ENCODE data around the gene RGS9. TPM values are rescaled to one million over a fixed set of nuclear protein-coding genes. Genes with fewer than 3 reads are reported as not detected.

The RGS9 gene
- total RNA-seq, 1 donor from 2014 or later: 1.8 TPM

DNA sequence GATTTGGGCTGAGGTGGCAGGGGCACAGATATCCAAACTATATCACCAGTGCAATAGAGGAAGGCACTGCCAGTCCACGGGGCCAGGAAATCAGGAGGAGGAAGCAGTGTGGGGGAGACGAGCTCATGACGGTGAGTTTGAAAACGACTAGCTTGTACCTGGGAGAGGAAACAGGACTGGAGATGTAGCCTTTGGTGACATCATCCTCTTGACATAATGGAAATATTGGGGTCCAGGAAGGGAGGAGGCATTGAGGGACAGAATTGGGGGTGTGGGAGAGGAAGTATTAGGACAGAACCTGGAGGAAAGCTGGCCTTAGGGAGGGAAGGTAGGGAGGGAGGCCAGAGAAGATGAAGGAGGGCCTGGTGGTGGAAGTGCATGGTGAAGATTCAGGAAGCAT lies 109.1 kb downstream of the RGS9 start:
- intact Hi-C loops (cut with micrococcal nuclease): no loop called here
- Mint-ChIP-seq H3K4me1 (ENCODE audit: low read depth) (peaks cover 6% of the 10 kb centered on the region), H3K27ac (no peak overlapping the region), H3K36me3 (ENCODE audit: low read depth) (no peaks in the 10 kb centered on the region), H3K9me3 (no peaks in the 10 kb centered on the region), H3K27me3 (ENCODE audit: insufficient read depth) (peaks cover 31% of the 10 kb centered on the region), H3K4me3 (no peak overlapping the region)
- DNase-seq (ENCODE audit: low spot score): no peak

DNA sequence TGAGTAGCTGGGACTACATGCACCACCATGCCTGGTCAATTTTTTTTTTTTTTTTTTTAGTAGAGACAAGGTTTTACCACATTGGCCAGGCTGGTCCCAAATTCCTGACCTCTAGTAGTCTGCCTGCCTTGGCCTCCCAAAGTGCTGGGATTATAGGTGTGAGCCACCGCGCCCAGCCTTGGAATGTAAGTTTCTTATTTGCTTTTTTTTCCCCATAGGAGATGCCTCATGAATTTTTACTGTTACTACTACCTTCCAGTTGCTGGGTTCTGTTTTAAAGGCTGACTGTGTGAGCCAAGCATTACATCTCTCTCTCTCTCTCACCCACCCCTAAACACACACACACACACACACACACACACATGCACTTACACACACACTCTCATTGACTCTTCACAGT lies 112.6 kb downstream of the RGS9 start:
- H3K4me3 Mint-ChIP-seq: no peak overlapping the region
- no peaks in the 10 kb centered on the region for H3K36me3 Mint-ChIP-seq (ENCODE audit: low read depth)
- H3K4me1 Mint-ChIP-seq (ENCODE audit: low read depth): no peaks in the 10 kb centered on the region
- H3K9me3 Mint-ChIP-seq: no peaks in the 10 kb centered on the region
- intact Hi-C loops (cut with micrococcal nuclease): no loop called here
- DNase-seq (ENCODE audit: low spot score): no peak
- H3K27ac Mint-ChIP-seq: no peak overlapping the region
- H3K27me3 Mint-ChIP-seq (ENCODE audit: insufficient read depth): peaks cover 38% of the 10 kb centered on the region

DNA sequence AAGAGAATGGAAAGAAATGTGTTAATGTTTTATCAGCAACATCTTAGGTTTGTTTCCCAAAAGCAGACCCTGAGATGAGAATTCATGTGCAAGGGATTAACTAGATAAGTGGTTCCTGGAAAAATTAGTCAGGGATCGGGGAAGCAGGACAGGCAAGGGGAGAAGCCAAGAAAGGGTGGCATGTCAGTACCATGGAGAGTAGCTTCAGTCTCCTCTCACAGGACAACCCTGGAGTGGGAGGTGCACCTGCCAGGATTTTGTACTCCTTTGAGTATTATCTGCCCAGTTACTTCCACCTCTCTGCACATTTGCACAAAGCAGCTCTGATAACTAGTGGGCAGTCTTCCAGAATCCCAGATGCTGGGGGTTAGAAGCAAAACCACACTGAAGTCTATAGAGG lies 117.0 kb downstream of the RGS9 start:
- peaks cover 22% of the 10 kb centered on the region for H3K27me3 Mint-ChIP-seq (ENCODE audit: insufficient read depth)
- no peak for DNase-seq (ENCODE audit: low spot score)
- intact Hi-C loops (cut with micrococcal nuclease): no loop called here
- peaks cover 5% of the 10 kb centered on the region for H3K9me3 Mint-ChIP-seq
- no peaks in the 10 kb centered on the region for H3K4me1 Mint-ChIP-seq (ENCODE audit: low read depth)
- H3K27ac Mint-ChIP-seq: no peak overlapping the region
- H3K36me3 Mint-ChIP-seq (ENCODE audit: low read depth): no peaks in the 10 kb centered on the region
- H3K4me3 Mint-ChIP-seq: no peak overlapping the region

DNA sequence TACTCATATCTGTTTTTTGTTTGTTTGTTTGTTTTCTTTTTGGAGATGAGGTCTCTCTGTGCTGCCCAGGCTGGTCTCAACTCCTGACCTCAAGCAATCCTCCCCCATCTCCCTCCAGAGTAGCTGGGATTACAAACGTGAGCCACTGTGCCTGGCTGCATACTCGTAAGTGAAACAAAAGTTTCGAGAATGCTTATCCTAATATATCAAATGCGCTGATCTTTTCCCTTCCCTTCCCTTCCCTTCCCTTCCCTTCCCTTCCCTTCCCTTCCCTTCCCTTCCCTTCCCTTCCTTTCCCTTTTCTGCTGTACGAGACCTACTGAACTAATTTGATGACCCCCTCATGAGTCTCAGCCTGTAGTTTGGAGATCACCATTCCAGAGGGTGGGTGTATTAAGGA lies 122.1 kb downstream of the RGS9 start:
- H3K9me3 Mint-ChIP-seq: peaks cover 8% of the 10 kb centered on the region
- peaks cover 10% of the 10 kb centered on the region for H3K27me3 Mint-ChIP-seq (ENCODE audit: insufficient read depth)
- H3K4me1 Mint-ChIP-seq (ENCODE audit: low read depth): peaks cover 25% of the 10 kb centered on the region
- DNase-seq (ENCODE audit: low spot score): no peak
- intact Hi-C loops (cut with micrococcal nuclease): no loop called here
- peaks cover 1% of the 10 kb centered on the region for H3K36me3 Mint-ChIP-seq (ENCODE audit: low read depth)
- no peak overlapping the region for H3K4me3 Mint-ChIP-seq
- H3K27ac Mint-ChIP-seq: no peak overlapping the region

DNA sequence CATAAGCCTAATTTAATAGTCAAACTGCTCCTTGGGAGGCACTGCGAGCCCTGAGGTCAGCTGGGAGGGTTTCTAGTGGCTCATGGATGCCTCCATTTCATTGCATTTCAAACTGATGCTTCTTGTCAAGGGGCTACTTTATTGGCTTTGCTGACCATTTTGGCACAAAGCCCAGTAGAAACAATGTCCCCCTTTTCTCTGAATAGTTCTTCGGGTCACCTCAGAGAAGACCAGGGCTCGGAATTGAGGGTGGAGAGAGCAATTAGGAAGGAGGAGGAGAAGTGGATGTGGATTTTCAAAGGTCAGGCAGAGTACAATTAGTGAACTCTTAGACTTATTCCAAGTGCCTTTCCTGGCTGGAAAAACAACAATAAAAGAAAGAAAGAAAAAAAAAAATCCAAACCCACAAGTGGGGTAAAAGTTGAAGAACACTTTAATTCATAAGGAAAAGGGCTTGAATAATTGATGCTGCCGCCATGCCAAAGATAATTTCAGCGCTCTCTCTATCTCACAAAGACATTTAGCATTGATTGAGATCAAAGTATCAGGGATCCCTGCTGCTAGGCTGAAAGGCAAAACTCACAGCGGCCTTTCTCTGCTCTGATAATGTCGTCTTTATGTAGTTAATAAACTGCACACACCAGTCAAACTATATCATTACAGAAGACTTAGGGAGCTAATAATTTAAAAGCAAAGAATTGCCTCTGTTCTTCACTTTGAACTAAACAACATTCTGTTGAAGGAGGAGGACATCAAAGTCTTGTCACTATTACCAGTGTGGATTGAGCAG lies 122.7 kb downstream of the RGS9 start:
- no peak for DNase-seq (ENCODE audit: low spot score)
- intact Hi-C loops (cut with micrococcal nuclease): loop anchor here (10.0 kb wide), 1 partner anchor 265 kb away; no protein-coding TSS in a partner anchor
- no peak overlapping the region for H3K27ac Mint-ChIP-seq
- H3K36me3 Mint-ChIP-seq (ENCODE audit: low read depth): peaks cover 1% of the 10 kb centered on the region
- H3K4me3 Mint-ChIP-seq: no peak overlapping the region
- H3K4me1 Mint-ChIP-seq (ENCODE audit: low read depth): peaks cover 26% of the 10 kb centered on the region
- H3K9me3 Mint-ChIP-seq: peaks cover 8% of the 10 kb centered on the region
- peaks cover 10% of the 10 kb centered on the region for H3K27me3 Mint-ChIP-seq (ENCODE audit: insufficient read depth)

DNA sequence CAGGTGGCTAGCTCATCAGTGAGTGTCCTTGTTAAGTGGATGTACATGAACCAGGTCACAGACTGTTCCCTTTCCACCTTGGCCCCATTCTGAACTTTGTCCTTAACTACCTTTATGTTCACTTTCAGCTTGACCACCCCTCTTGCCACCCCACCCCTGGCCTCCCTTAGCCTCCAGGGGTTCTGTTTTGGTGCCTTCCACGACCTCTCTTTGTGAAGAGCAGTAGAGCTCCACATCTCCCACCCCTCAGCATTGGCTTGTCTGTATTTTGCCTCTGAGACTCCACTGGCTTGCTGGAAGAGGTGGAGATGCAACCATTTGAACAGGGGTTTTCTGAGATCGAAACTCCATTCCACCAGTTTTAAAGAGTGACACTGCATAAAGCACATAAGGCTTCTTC lies 123.5 kb downstream of the RGS9 start:
- peaks cover 33% of the 10 kb centered on the region for H3K4me1 Mint-ChIP-seq (ENCODE audit: low read depth)
- H3K4me3 Mint-ChIP-seq: no peak overlapping the region
- peaks cover 11% of the 10 kb centered on the region for H3K9me3 Mint-ChIP-seq
- H3K27ac Mint-ChIP-seq: no peak overlapping the region
- intact Hi-C loops (cut with micrococcal nuclease): loop anchor here (10.0 kb wide), 1 partner anchor 264 kb away; no protein-coding TSS in a partner anchor
- peaks cover 10% of the 10 kb centered on the region for H3K27me3 Mint-ChIP-seq (ENCODE audit: insufficient read depth)
- DNase-seq (ENCODE audit: low spot score): no peak
- H3K36me3 Mint-ChIP-seq (ENCODE audit: low read depth): peaks cover 2% of the 10 kb centered on the region

DNA sequence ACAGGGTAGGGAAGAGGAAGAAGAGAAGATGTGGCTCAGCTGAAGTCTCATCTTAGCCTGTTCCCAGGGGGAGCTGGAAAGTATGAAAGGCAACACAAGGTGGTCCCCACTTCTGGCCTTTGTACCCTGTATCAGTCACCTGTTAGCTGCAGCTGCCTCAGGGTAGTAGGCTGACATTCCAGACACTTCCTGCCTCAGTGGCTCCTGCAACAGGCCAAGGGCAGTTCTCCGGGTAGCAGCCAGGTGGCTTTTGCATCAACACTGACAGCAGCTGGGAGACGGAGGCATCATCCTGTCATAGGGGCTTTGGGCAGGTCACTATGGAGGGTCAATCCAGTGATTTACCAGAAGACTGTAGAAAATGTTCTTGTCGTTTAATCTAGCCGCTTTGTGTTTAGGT lies 124.0 kb downstream of the RGS9 start:
- Mint-ChIP-seq H3K9me3 (peaks cover 15% of the 10 kb centered on the region), H3K27ac (no peak overlapping the region), H3K4me3 (no peak overlapping the region), H3K4me1 (ENCODE audit: low read depth) (peaks cover 38% of the 10 kb centered on the region), H3K36me3 (ENCODE audit: low read depth) (peaks cover 6% of the 10 kb centered on the region), H3K27me3 (ENCODE audit: insufficient read depth) (peaks cover 10% of the 10 kb centered on the region)
- no peak for DNase-seq (ENCODE audit: low spot score)
- intact Hi-C loops (cut with micrococcal nuclease): loop anchor here (10.0 kb wide), 1 partner anchor 264 kb away; no protein-coding TSS in a partner anchor

DNA sequence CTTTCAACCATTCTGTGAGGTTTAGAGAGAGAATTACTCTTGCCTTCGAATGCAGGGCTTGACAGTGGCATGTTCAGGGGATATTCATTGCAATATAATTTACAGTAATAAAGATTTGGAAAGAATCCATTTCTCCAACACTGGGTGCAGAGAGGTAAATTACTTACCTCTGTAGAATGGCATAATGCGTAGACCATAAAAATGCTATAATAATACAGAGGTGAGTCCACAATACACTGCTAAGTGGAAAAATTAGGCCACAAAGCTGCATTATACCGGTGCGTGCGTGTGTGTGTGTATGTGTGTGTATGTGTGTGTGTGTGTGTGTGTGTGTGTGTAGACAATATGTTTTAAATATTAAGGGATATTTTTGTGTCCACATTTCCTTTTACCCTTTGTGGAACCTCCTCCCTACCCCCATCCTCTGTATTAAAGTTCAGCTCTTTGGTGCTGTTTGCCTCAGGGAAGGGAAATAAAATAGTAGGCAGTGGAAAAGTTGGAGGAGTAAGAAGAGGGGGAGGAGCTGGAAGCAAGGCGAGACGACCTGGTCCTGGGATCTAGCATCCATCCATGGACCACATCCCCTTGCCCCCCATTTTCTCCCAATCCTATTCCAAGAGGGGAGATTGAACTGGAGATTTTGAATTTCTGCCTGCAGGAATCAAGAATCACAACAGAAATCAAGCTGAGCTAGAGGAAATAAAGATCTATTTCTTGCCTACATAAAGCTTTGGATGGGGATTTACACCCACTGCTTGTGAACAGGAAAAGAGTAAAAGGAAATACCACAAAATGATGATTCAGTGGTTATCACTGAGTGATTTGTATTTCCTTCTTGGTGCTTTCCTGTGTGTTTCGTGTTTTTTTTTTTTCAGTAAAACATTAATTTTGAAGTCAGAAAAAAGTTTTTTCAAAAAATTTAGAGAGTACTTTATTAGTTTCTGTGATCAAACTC lies 124.8 kb downstream of the RGS9 start:
- H3K27me3 Mint-ChIP-seq (ENCODE audit: insufficient read depth): peaks cover 13% of the 10 kb centered on the region
- H3K4me3 Mint-ChIP-seq: no peak overlapping the region
- H3K9me3 Mint-ChIP-seq: peaks cover 17% of the 10 kb centered on the region
- H3K27ac Mint-ChIP-seq: no peak overlapping the region
- intact Hi-C loops (cut with micrococcal nuclease): loop anchor here (1.0 to 10.0 kb wide), 2 partner anchors 33 to 263 kb away; no protein-coding TSS in a partner anchor
- peaks cover 38% of the 10 kb centered on the region for H3K4me1 Mint-ChIP-seq (ENCODE audit: low read depth)
- H3K36me3 Mint-ChIP-seq (ENCODE audit: low read depth): peaks cover 6% of the 10 kb centered on the region
- no peak for DNase-seq (ENCODE audit: low spot score)

DNA sequence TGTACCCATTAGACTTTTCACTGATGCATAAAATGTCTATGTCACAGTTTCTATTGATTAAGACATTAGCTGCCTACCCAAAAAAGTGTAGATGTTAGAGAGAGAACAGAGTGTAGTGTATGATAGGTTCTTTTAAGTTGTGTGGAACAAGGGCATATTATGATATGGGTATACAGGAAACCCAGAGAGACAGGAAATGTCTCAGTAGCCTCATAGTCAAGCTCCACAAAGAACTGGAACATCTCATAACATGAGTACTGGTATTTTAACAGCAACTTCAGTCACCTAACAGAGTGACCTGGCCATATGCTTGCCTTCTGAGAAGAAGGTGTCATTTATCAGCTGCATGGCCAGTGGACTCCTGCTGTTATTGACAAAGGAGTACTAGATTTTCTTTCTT lies 128.1 kb downstream of the RGS9 start:
- intact Hi-C loops (cut with micrococcal nuclease): loop anchor here (10.0 kb wide), 1 partner anchor 260 kb away; no protein-coding TSS in a partner anchor
- H3K9me3 Mint-ChIP-seq: peaks cover 25% of the 10 kb centered on the region
- H3K4me3 Mint-ChIP-seq: no peak overlapping the region
- peaks cover 6% of the 10 kb centered on the region for H3K36me3 Mint-ChIP-seq (ENCODE audit: low read depth)
- peaks cover 21% of the 10 kb centered on the region for H3K27me3 Mint-ChIP-seq (ENCODE audit: insufficient read depth)
- DNase-seq (ENCODE audit: low spot score): no peak
- H3K4me1 Mint-ChIP-seq (ENCODE audit: low read depth): peaks cover 38% of the 10 kb centered on the region
- H3K27ac Mint-ChIP-seq: no peak overlapping the region

DNA sequence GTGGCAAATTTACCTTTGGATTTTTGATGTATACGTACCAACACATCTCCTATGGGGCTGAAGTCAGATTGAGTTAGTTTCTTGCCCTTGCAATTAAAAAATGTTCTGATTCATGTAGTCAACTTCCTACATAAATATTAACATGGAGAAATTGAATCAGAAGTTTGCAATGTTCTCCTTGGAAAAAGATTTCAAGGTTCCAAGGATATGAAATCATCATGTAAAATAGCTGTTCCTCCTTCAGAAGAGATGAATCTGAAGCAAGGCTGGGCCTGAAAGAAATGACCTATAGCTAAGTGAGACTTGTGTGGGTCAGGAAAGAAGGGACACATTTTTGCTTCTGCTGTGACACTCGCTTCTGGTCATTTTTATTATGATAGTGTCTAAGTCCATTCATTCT lies 131.7 kb downstream of the RGS9 start:
- H3K4me3 Mint-ChIP-seq: no peak overlapping the region
- DNase-seq (ENCODE audit: low spot score): no peak
- H3K27me3 Mint-ChIP-seq (ENCODE audit: insufficient read depth): peaks cover 25% of the 10 kb centered on the region
- peaks cover 6% of the 10 kb centered on the region for H3K36me3 Mint-ChIP-seq (ENCODE audit: low read depth)
- intact Hi-C loops (cut with micrococcal nuclease): loop anchor here (10.0 kb wide), 1 partner anchor 256 kb away; no protein-coding TSS in a partner anchor
- peaks cover 22% of the 10 kb centered on the region for H3K9me3 Mint-ChIP-seq
- peaks cover 13% of the 10 kb centered on the region for H3K4me1 Mint-ChIP-seq (ENCODE audit: low read depth)
- no peak overlapping the region for H3K27ac Mint-ChIP-seq

DNA sequence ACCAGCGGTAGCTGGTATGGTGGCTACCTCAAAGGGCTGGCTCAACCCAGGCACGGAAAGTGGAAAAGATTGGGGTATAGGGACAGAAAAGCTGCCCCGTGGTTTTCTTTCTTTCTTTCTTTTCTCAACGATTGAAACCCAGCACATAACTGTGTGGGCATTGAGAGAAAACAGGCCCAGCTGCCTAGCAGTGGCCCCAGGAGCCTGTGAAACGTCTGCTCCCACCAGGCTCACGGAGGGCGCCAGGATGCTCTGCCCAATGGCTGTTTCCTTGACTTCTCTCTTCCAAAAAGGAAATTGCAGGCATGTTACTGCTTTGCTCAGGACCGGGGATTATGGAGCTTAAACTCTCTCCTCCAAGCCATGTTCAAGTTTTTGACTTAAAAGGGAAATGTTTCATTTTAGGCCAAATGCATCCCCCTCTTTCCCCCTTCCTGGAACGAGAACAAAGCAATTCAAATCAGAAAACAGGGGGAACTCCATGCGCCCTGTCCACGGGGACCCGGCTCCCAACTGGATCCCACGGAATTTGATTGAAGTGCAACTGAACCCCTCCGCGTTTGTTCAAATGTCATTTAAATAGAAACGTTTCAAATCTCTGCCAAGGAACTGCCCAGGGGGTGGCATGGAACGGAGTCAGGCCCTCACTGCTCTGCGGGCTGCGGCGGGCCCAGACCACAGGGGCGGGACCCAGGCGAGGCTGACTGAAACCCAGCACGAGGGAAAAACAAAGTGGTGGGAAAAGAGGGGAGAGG lies 133.5 kb downstream of the RGS9 start:
- no peak for DNase-seq (ENCODE audit: low spot score)
- no peak overlapping the region for H3K27ac Mint-ChIP-seq
- no peak overlapping the region for H3K4me3 Mint-ChIP-seq
- peaks cover 19% of the 10 kb centered on the region for H3K9me3 Mint-ChIP-seq
- intact Hi-C loops (cut with micrococcal nuclease): no loop called here
- H3K4me1 Mint-ChIP-seq (ENCODE audit: low read depth): peaks cover 4% of the 10 kb centered on the region
- peaks cover 28% of the 10 kb centered on the region for H3K27me3 Mint-ChIP-seq (ENCODE audit: insufficient read depth)
- H3K36me3 Mint-ChIP-seq (ENCODE audit: low read depth): peaks cover 4% of the 10 kb centered on the region

DNA sequence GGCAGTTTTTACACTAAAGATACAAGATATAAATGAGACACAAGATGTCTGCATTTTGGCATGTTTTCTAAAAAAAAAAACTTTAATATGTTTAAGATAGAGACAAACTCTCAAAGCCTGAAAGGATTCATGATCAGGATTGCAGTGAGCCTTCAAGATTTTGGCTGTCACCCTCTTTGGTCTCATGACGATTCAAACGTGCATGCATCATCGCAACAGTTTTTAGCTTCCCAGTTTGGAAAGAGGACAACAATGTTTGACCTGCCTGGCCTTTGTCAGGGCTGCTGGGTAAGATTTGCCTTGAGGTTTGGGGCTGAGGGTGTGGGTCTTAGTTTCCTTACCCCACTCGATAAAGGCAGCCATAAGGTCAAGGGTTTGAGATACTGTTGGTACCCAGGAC lies 134.1 kb downstream of the RGS9 start:
- H3K27me3 Mint-ChIP-seq (ENCODE audit: insufficient read depth): peaks cover 30% of the 10 kb centered on the region
- H3K27ac Mint-ChIP-seq: no peak overlapping the region
- intact Hi-C loops (cut with micrococcal nuclease): no loop called here
- H3K4me3 Mint-ChIP-seq: no peak overlapping the region
- no peak for DNase-seq (ENCODE audit: low spot score)
- peaks cover 13% of the 10 kb centered on the region for H3K9me3 Mint-ChIP-seq
- H3K4me1 Mint-ChIP-seq (ENCODE audit: low read depth): no peaks in the 10 kb centered on the region
- no peaks in the 10 kb centered on the region for H3K36me3 Mint-ChIP-seq (ENCODE audit: low read depth)
